CD4-positive, alpha-beta T cell treated with Interleukin-4 for 4 hours (primary cell): ENCODE measurements around the gene FGF2.
"Not testable (repeated sequence)": the region's sequence is repeated elsewhere in the genome, so short reads cannot be mapped to it uniquely, and the experiment has no call there.

Experiments
- DNase-seq: peaks from one replicate; pipeline ENCODE4 v3.0.0-alpha.2; 2020

The FGF2 gene

GRCh38 chr4:122815248-122815647, 11.4 kb upstream of the FGF2 start:
- DNase-seq = no peak

- DNase-seq = no peak
These were observed 10.2 kb upstream of the FGF2 start for GRCh38 chr4:122816476-122816875.

GRCh38 chr4:122819708-122820449, 6.8 kb upstream of the FGF2 start:
- DNase-seq = no peak

GRCh38 chr4:122821092-122821491, 5.5 kb upstream of the FGF2 start:
- DNase-seq = no peak

- no peak for DNase-seq
These were observed 4.2 kb upstream of the FGF2 start for GRCh38 chr4:122822466-122822865.

GRCh38 chr4:122823476-122823875, 3.2 kb upstream of the FGF2 start:
- no peak for DNase-seq

GRCh38 chr4:122824616-122825015, 2.0 kb upstream of the FGF2 start:
- no peak for DNase-seq

- DNase-seq = no peak
These were observed 528 bp upstream of the FGF2 start for GRCh38 chr4:122826079-122826527.

- DNase-seq = peak; percentile 11
These were observed 737 bp downstream of the FGF2 start for GRCh38 chr4:122827258-122827878.

GRCh38 chr4:122827879-122828601, 1.4 kb downstream of the FGF2 start:
- DNase-seq = peak; percentile 27

GRCh38 chr4:122830426-122831095, 3.9 kb downstream of the FGF2 start:
- no peak for DNase-seq

GRCh38 chr4:122831515-122832196, 5.0 kb downstream of the FGF2 start:
- DNase-seq = no peak

GRCh38 chr4:122832732-122833131, 6.1 kb downstream of the FGF2 start:
- no peak for DNase-seq

- DNase-seq = no peak
These were observed 7.4 kb downstream of the FGF2 start for GRCh38 chr4:122833999-122834398.

- DNase-seq = no peak
These were observed 10.3 kb downstream of the FGF2 start for GRCh38 chr4:122836941-122837340.

GRCh38 chr4:122838034-122838433, 11.4 kb downstream of the FGF2 start:
- DNase-seq = no peak

- no peak for DNase-seq
These were observed 15.8 kb downstream of the FGF2 start for GRCh38 chr4:122842392-122842791.

GRCh38 chr4:122842984-122843531, 16.4 kb downstream of the FGF2 start:
- no peak for DNase-seq

- DNase-seq = not testable (repeated sequence)
These were observed 17.8 kb downstream of the FGF2 start for GRCh38 chr4:122844391-122844790.

GRCh38 chr4:122845066-122845465, 18.4 kb downstream of the FGF2 start:
- DNase-seq = no peak

GRCh38 chr4:122845760-122846159, 19.1 kb downstream of the FGF2 start:
- DNase-seq = no peak

- no peak for DNase-seq
These were observed 21.3 kb downstream of the FGF2 start for GRCh38 chr4:122847931-122848330.
